IMR-90 (cell line): ENCODE results near the gene ZNF708. TPM values are rescaled to one million over a fixed set of nuclear protein-coding genes. Genes with fewer than 3 reads are reported as not detected.
"Not testable (repeated sequence)": the region's sequence is repeated elsewhere in the genome, so short reads cannot be mapped to it uniquely, and the experiment has no call there.

Source experiments
- ATAC-seq: fragments of 200-7000 bp; cut with Tn5 transposase; 2 replicates; pipeline ENCODE4 v1.9.1; 2020; ENCODE audit warnings: low read depth, mild to moderate bottlenecking, moderate library complexity
- BruUV-seq: library from RNA; stranded (reverse); fragments of 400-500 nt; replicated peaks from 2 replicates; lab custom pipeline; 2021; lab: Mats Ljungman, UMichigan
- CTCF ChIA-PET: fragments of 300-600 bp; formaldehyde crosslinking; extraction: SDS; loops from one replicate; lab custom pipeline; 2021; ENCODE audit warnings: antibody characterized with exemption; lab: Yijun Ruan, JAX
- POLR2A ChIA-PET: fragments of 300-600 bp; sonication (Branson Sonifier 250); formaldehyde crosslinking; loops from one replicate; lab custom pipeline; 2022; ENCODE audit warnings: antibody characterized with exemption; ENCODE audit not compliant: unreplicated experiment; lab: Charles Lee
- DNase-seq: peaks from one replicate; pipeline ENCODE4 v3.0.0; 2013
- H2AFZ ChIP-seq: replicated peaks from 2 replicates; pipeline ENCODE3; 2013; ENCODE audit warnings: low read length, mild to moderate bottlenecking; ENCODE audit not compliant: poor library complexity
- H2AK5ac ChIP-seq: 2 replicates; pipeline ENCODE4 v1.6.1; 2013; ENCODE audit warnings: low read depth, low read length, inconsistent platforms
- H2AK9ac ChIP-seq: replicated peaks from 2 replicates; pipeline ENCODE3; 2013; ENCODE audit warnings: mild to moderate bottlenecking, low read depth, low read length, moderate library complexity; ENCODE audit not compliant: poor library complexity
- H2BK120ac ChIP-seq: 2 replicates; pipeline ENCODE4 v1.6.1; 2013; ENCODE audit warnings: low read depth, low read length, inconsistent platforms
- H2BK15ac ChIP-seq: 3 replicates; pipeline ENCODE4 v1.6.1; 2013; ENCODE audit warnings: low read depth, low read length, inconsistent platforms
- H2BK20ac ChIP-seq: 2 replicates; pipeline ENCODE4 v1.6.1; 2013; ENCODE audit warnings: low read depth, mild to moderate bottlenecking, inconsistent platforms, low read length, moderate library complexity
- H2BK5ac ChIP-seq: 2 replicates; pipeline ENCODE4 v1.6.1; 2013; ENCODE audit warnings: mild to moderate bottlenecking, low read depth, low read length, inconsistent platforms; ENCODE audit not compliant: poor library complexity, severe bottlenecking
- H3K14ac ChIP-seq: replicated peaks from 2 replicates; pipeline ENCODE4 v1.6.1; 2013; ENCODE audit warnings: low read depth, low read length, inconsistent platforms
- H3K18ac ChIP-seq: 2 replicates; pipeline ENCODE4 v1.6.1; 2013; ENCODE audit warnings: low read depth, low read length, control low read depth
- H3K23ac ChIP-seq: 2 replicates; pipeline ENCODE4 v1.6.1; 2013; ENCODE audit warnings: low read depth, low read length, inconsistent platforms
- H3K27ac ChIP-seq: 2 replicates; pipeline ENCODE4 v1.5.1; 2013; ENCODE audit warnings: mild to moderate bottlenecking, control low read depth, low read length; ENCODE audit not compliant: insufficient read depth
- H3K27me3 ChIP-seq: 2 replicates; pipeline ENCODE4 v1.6.1; 2013; ENCODE audit warnings: low read length; ENCODE audit not compliant: control insufficient read depth, insufficient read depth
- H3K36me3 ChIP-seq: 2 replicates; pipeline ENCODE4 v1.6.1; 2013; ENCODE audit warnings: low read length, mixed read lengths; ENCODE audit not compliant: control insufficient read depth, insufficient read depth
- H3K4ac ChIP-seq: 2 replicates; pipeline ENCODE4 v1.6.1; 2013; ENCODE audit warnings: low read depth, low read length, inconsistent platforms
- H3K4me1 ChIP-seq: 2 replicates; pipeline ENCODE4 v1.6.1; 2013; ENCODE audit warnings: low read length, mixed read lengths; ENCODE audit not compliant: control insufficient read depth, insufficient read depth
- H3K4me2 ChIP-seq: 2 replicates; pipeline ENCODE4 v1.6.1; 2013; ENCODE audit warnings: low read depth, mild to moderate bottlenecking, control low read depth, low read length, moderate library complexity
- H3K4me3 ChIP-seq: 2 replicates; pipeline ENCODE4 v1.5.1; 2013; ENCODE audit warnings: low read depth, mild to moderate bottlenecking, control low read depth, low read length, moderate library complexity; ENCODE audit not compliant: insufficient read depth
- H3K56ac ChIP-seq: 2 replicates; pipeline ENCODE4 v1.6.1; 2013; ENCODE audit warnings: low read length, inconsistent platforms; ENCODE audit not compliant: insufficient read depth; ENCODE audit errors: extremely low read depth
- H3K79me1 ChIP-seq, 2 experiments: 2 replicates each; pipeline ENCODE4 v1.6.1; 2013; ENCODE audit warnings: low read length in 2 of 2, inconsistent platforms in 1 of 2, low read depth in 1 of 2
- H3K9ac ChIP-seq: 2 replicates; pipeline ENCODE4 v1.6.1; 2013; ENCODE audit warnings: low read depth, low read length, control low read depth
- H3K9me1 ChIP-seq: 2 replicates; pipeline ENCODE4 v1.6.1; 2013; ENCODE audit warnings: low read length, inconsistent platforms; ENCODE audit not compliant: insufficient read depth
- H3K9me3 ChIP-seq: 2 replicates; pipeline ENCODE4 v1.6.1; 2013; ENCODE audit warnings: low read length; ENCODE audit not compliant: control insufficient read depth, insufficient read depth
- H4K20me1 ChIP-seq: 2 replicates; pipeline ENCODE4 v1.6.1; 2013; ENCODE audit warnings: low read length, inconsistent platforms; ENCODE audit not compliant: insufficient read depth
- H4K5ac ChIP-seq: 2 replicates; pipeline ENCODE4 v1.6.1; 2013; ENCODE audit warnings: mild to moderate bottlenecking, low read depth, low read length, control low read depth
- H4K8ac ChIP-seq, 2 experiments: 2 replicates each; pipeline ENCODE4 v1.6.1; 2013; ENCODE audit warnings: low read depth in 2 of 2, low read length in 2 of 2, control low read depth in 1 of 2, inconsistent platforms in 1 of 2
- H4K91ac ChIP-seq: 2 replicates; pipeline ENCODE4 v1.6.1; 2013; ENCODE audit warnings: low read depth, low read length, inconsistent platforms; ENCODE audit not compliant: insufficient read depth
- WGBS, 2 experiments: methylation state at CpG; one replicate each; pipeline versions ENCODE4 v1.1.5 to v1.1.7; 2013; ENCODE audit warnings: missing lambda C conversion rate in 2 of 2; ENCODE audit not compliant: insufficient read length in 1 of 2; ENCODE audit errors: extremely low coverage in 2 of 2; 5-methylcytosine and 5-hydroxymethylcytosine counted together
- dilution Hi-C: fragments of 300-500 bp; cut with HindIII; formaldehyde crosslinking; loops from one replicate; pipeline ENCODE4 v1.14.3; 2018; ENCODE audit warnings: low sequenced_read_pairs; ENCODE audit not compliant: unreplicated experiment
- in situ Hi-C: fragments of 300-500 bp; cut with MboI; formaldehyde crosslinking; loops from 3 replicates; pipeline ENCODE4 v1.14.3; 2019; ENCODE audit warnings: low sequenced_read_pairs, inconsistent platforms, mixed read lengths
- intact Hi-C: fragments of 100-400 bp; cut with micrococcal nuclease; formaldehyde crosslinking; loops from 2 replicates; pipeline ENCODE4 v1.10.0; 2022
- polyA plus RNA-seq, 3 experiments: library from polyadenylated mRNA; depleted of rRNA; stranded (reverse); fragments of >200 nt; gene quantifications; 2 replicates each; pipeline ENCODE4 v1.2.3, GENCODE V29; 2012; ENCODE audit warnings: low replicate concordance in 1 of 3
- total RNA-seq: library from RNA; depleted of rRNA; stranded (reverse); fragments of >200 nt; gene quantifications from 2 replicates; pipeline ENCODE4 v1.2.3, GENCODE V29; 2012

ZNF708 gene
- total and polyA plus RNA-seq, 2 of the 4 experiments (the other 2 are of a cell fraction) = 1.7 to 4.7 TPM

GRCh38 chr19:21293768-21294167, 35.4 kb downstream of the ZNF708 start:
- H3K79me1 ChIP-seq, H3K23ac ChIP-seq, DNase-seq, H3K4me3 ChIP-seq, H3K4me1 ChIP-seq, H2AFZ ChIP-seq, H3K27me3 ChIP-seq, H3K4me2 ChIP-seq, intact Hi-C loops, H4K8ac ChIP-seq, CTCF ChIA-PET, H2AK9ac ChIP-seq, H3K18ac ChIP-seq, dilution Hi-C loops, H3K14ac ChIP-seq, ATAC-seq, H3K9me1 ChIP-seq, in situ Hi-C loops, H3K27ac ChIP-seq, H2BK120ac ChIP-seq, H4K5ac ChIP-seq, H3K56ac ChIP-seq, H4K20me1 ChIP-seq, BruUV-seq, H3K9ac ChIP-seq, H2BK20ac ChIP-seq, H4K91ac ChIP-seq, H2BK5ac ChIP-seq, H3K4ac ChIP-seq, H2AK5ac ChIP-seq, POLR2A ChIA-PET, H2BK15ac ChIP-seq: not testable (repeated sequence)
- no CpG with 5 or more reads among the region's 1 CpG for WGBS, 2 experiments
- peaks cover 38% of the 10 kb centered on the region for H3K9me3 ChIP-seq
- H3K36me3 ChIP-seq = peaks cover 20% of the 10 kb centered on the region
